A549 (cell line): ENCODE data around the gene STAP2. TPM values are rescaled to one million over a fixed set of nuclear protein-coding genes. Genes with fewer than 3 reads are reported as not detected.

ENCODE experiments used
- ATAC-seq, 2 experiments: fragments of 200-7000 bp in 1 of 2; fragments of >200 bp in 1 of 2; cut with Nextera tagmentation in 1 of 2; cut with Tn5 transposase in 1 of 2; 3 replicates each; pipeline versions ENCODE4 v1.8.0 to v1.9.1; 2018 to 2020; ENCODE audit warnings: mild to moderate bottlenecking in 1 of 2, moderate library complexity in 1 of 2
- CTCF ChIA-PET: fragments of 300-600 bp; sonication (Branson Sonifier 250); formaldehyde crosslinking; extraction: SDS; loops from one replicate; lab custom pipeline; 2021; ENCODE audit warnings: antibody characterized with exemption, inconsistent platforms; lab: Yijun Ruan, JAX
- POLR2A ChIA-PET: fragments of 350-600 bp; formaldehyde crosslinking; extraction: SDS; loops from one replicate; lab custom pipeline; 2021; ENCODE audit warnings: antibody characterized with exemption, inconsistent platforms; lab: Yijun Ruan, JAX
- DNase-seq, 2 experiments: peaks; one replicate each; pipeline versions ENCODE4 v3.0.0 to v3.0.0-alpha.2; 2011 to 2016; ENCODE audit warnings: low read depth in 1 of 2, low spot score in 1 of 2
- FAIRE-seq: peaks from 2 replicates; lab custom pipeline; 2011; peaks lifted over from hg19 to GRCh38; lab: Jason Lieb, UNC
- H3K27ac ChIP-seq, 2 experiments: fragments of >200 bp; sonication (Bioruptor Twin); formaldehyde crosslinking; 3 replicates each; pipeline ENCODE4 v1.5.1; 2016 to 2017
- H3K4me1 ChIP-seq: fragments of >200 bp; sonication (Bioruptor Twin); formaldehyde crosslinking; 3 replicates; pipeline ENCODE4 v1.6.1; 2016
- H3K4me2 ChIP-seq: fragments of >200 bp; sonication (Bioruptor Twin); formaldehyde crosslinking; 3 replicates; pipeline ENCODE4 v1.6.1; 2016
- H3K4me3 ChIP-seq: fragments of >200 bp; sonication (Bioruptor Twin); formaldehyde crosslinking; 3 replicates; pipeline ENCODE4 v1.5.1; 2016
- H3K9me3 ChIP-seq: fragments of >200 bp; sonication (Bioruptor Twin); formaldehyde crosslinking; 3 replicates; pipeline ENCODE4 v1.6.1; 2016
- CBX2 ChIP-seq: fragments of 200-600 bp; sonication (generic); IDR thresholded peaks from 2 replicates; pipeline ENCODE4 v1.6.1; 2016; ENCODE audit warnings: low read depth, mild to moderate bottlenecking, borderline replicate concordance
- CHD2 ChIP-seq: fragments of 150-350 bp; IDR thresholded peaks from 2 replicates; pipeline ENCODE4 v1.6.1; 2014; ENCODE audit warnings: low read length; ENCODE audit not compliant: partially characterized antibody
- CTCF ChIP-seq: fragments of >200 bp; sonication (Bioruptor Twin); formaldehyde crosslinking; IDR thresholded peaks from 3 replicates; pipeline ENCODE4 v1.5.1; 2016
- EHF ChIP-seq: fragments of 250-450 bp; sonication (Bioruptor Pico); IDR thresholded peaks from 2 replicates; pipeline ENCODE4 v1.5.0; 2020; ENCODE audit warnings: mild to moderate bottlenecking
- EP300 ChIP-seq, 2 experiments: fragments of >200 bp; sonication (Bioruptor Twin); formaldehyde crosslinking; IDR thresholded peaks; 2 replicates in 1 of 2; 3 replicates in 1 of 2; pipeline ENCODE4 v1.6.1; 2016 to 2017
- ESRRA ChIP-seq: fragments of 150-350 bp; IDR thresholded peaks from 2 replicates; pipeline ENCODE4 v1.6.1; 2014; ENCODE audit warnings: mild to moderate bottlenecking, low read length, borderline replicate concordance
- FOSB ChIP-seq: fragments of 250-450 bp; sonication (Bioruptor Pico); IDR thresholded peaks from 2 replicates; pipeline ENCODE4 v1.5.0; 2020; ENCODE audit warnings: mild to moderate bottlenecking, moderate library complexity
- FOXS1 ChIP-seq: fragments of 250-450 bp; sonication (Bioruptor Pico); IDR thresholded peaks from 2 replicates; pipeline ENCODE4 v1.5.0; 2020; ENCODE audit warnings: mild to moderate bottlenecking, moderate library complexity
- HDAC2 ChIP-seq: fragments of 200-600 bp; sonication (generic); IDR thresholded peaks from 2 replicates; pipeline ENCODE4 v1.6.1; 2016
- HOXA7 ChIP-seq: fragments of 250-450 bp; sonication (Bioruptor Pico); IDR thresholded peaks from 2 replicates; pipeline ENCODE4 v1.5.0; 2020; ENCODE audit warnings: mild to moderate bottlenecking, moderate library complexity
- HOXB5 ChIP-seq: fragments of 250-450 bp; sonication (Bioruptor Pico); IDR thresholded peaks from 2 replicates; pipeline ENCODE4 v1.5.0; 2020; ENCODE audit warnings: mild to moderate bottlenecking, moderate library complexity
- JUN ChIP-seq, 2 experiments: fragments of >200 bp; sonication (Bioruptor Twin); formaldehyde crosslinking; IDR thresholded peaks; 2 replicates in 1 of 2; 3 replicates in 1 of 2; pipeline ENCODE4 v1.6.1; 2016 to 2017
- KDM1A ChIP-seq: fragments of 200-600 bp; sonication (generic); IDR thresholded peaks from 2 replicates; pipeline ENCODE4 v1.6.1; 2016; ENCODE audit warnings: low read depth, mild to moderate bottlenecking
- MYC ChIP-seq: IDR thresholded peaks from 2 replicates; pipeline ENCODE4 v1.6.1; 2012; ENCODE audit warnings: mild to moderate bottlenecking, inconsistent platforms, low read length, improper control_type of control experiment, borderline replicate concordance
- NFE2L2 ChIP-seq: fragments of 150-350 bp; conservative IDR thresholded peaks from 2 replicates; pipeline ENCODE4 v1.6.1; 2014; ENCODE audit warnings: low read length
- NPAS2 ChIP-seq: fragments of 250-450 bp; sonication (Bioruptor Pico); IDR thresholded peaks from 2 replicates; pipeline ENCODE4 v1.8.0; 2022; ENCODE audit warnings: mild to moderate bottlenecking, moderate library complexity, borderline replicate concordance
- NR3C1 ChIP-seq: fragments of >200 bp; sonication (Bioruptor Twin); formaldehyde crosslinking; IDR thresholded peaks from 3 replicates; pipeline ENCODE4 v1.6.1; 2017
- PBX3 ChIP-seq: IDR thresholded peaks from 2 replicates; pipeline ENCODE4 v1.6.1; 2012
- POLR2A ChIP-seq: IDR thresholded peaks from 2 replicates; pipeline ENCODE4 v1.6.1; 2012; ENCODE audit warnings: mild to moderate bottlenecking, low read length
- RAD21 ChIP-seq, 2 experiments: fragments of >200 bp in 1 of 2; sonication (Bioruptor Twin) in 1 of 2; formaldehyde crosslinking in 1 of 2; IDR thresholded peaks in 1 of 2; conservative IDR thresholded peaks in 1 of 2; 2 replicates in 1 of 2; 3 replicates in 1 of 2; pipeline ENCODE4 v1.6.1; 2012 to 2018; ENCODE audit warnings: inconsistent platforms in 1 of 2
- TP53 ChIP-seq: fragments of 250-450 bp; sonication (Bioruptor Pico); IDR thresholded peaks from 2 replicates; pipeline ENCODE4 v1.5.0; 2021; ENCODE audit warnings: mild to moderate bottlenecking, moderate library complexity
- ZFP36 ChIP-seq: fragments of 450-650 bp; IDR thresholded peaks from 2 replicates; pipeline ENCODE4 v1.6.1; 2014; ENCODE audit warnings: borderline replicate concordance; ENCODE audit not compliant: partially characterized antibody
- ZNF302 ChIP-seq: fragments of 250-450 bp; sonication (Bioruptor Pico); IDR thresholded peaks from 2 replicates; pipeline ENCODE4 v1.9.0; 2021; ENCODE audit warnings: inconsistent platforms, mild to moderate bottlenecking, moderate library complexity
- ZSCAN20 ChIP-seq: fragments of 250-450 bp; sonication (Bioruptor Pico); IDR thresholded peaks from 2 replicates; pipeline ENCODE4 v1.8.0; 2022; ENCODE audit warnings: mild to moderate bottlenecking, moderate library complexity
- WGBS: methylation state at CpG from one replicate; pipeline ENCODE4 v1.1.6; 2017; ENCODE audit errors: missing lambda C conversion rate; 5-methylcytosine and 5-hydroxymethylcytosine counted together
- polyA plus RNA-seq, 4 experiments: library from polyadenylated mRNA; depleted of rRNA in 3 of 4; stranded (reverse); fragments of >200 nt; fragmentation: RNase III in 1 of 4; extraction: RNeasy Plus Mini Kit Qiagen cat#74134 plus additional on column Dnase treatment in 1 of 4; gene quantifications; 2 replicates in 3 of 4; 3 replicates in 1 of 4; pipeline ENCODE4 v1.2.3, GENCODE V29; 2011 to 2017

STAP2 gene
- polyA plus RNA-seq, 2 of the 4 experiments (the other 2 are of a cell fraction), result 0.19 TPM; not detected in 1

GRCh38 chr19:4313847-4314490 is 24.7 kb downstream of the STAP2 start:
- Histone ChIP-seq H3K9me3 (no peaks in the 10 kb centered on the region), H3K4me2 (no peak overlapping the region), H3K27ac (no peak overlapping the region), H3K4me3 (no peak overlapping the region), H3K4me1 (no peaks in the 10 kb centered on the region)
- POLR2A ChIA-PET, result no interaction called here
- CTCF ChIA-PET, result interaction anchor here (1.5 kb wide), 1 partner anchor 39 kb away, joined by 3 read pairs; no protein-coding TSS in a partner anchor
- FAIRE-seq, result no peak
- TF ChIP-seq CBX2, result no peak
- no peak for TF ChIP-seq KDM1A
- TF ChIP-seq ESRRA, result no peak
- TF ChIP-seq TP53 (CRISPR knock-in tag), result no peak
- TF ChIP-seq FOSB, result no peak
- no peak for TF ChIP-seq MYC
- ATAC-seq, result no peak
- no peak for DNase-seq
- WGBS, result 80% methylated on average over 12 of the region's 12 CpGs

- no peak overlapping the region for H3K4me3 ChIP-seq
- DNase-seq, result peak in 1 of 2 experiments; percentile 54
- H3K9me3 ChIP-seq, result no peaks in the 10 kb centered on the region
- no peak overlapping the region for H3K4me2 ChIP-seq
- CTCF ChIA-PET, result no interaction called here
- H3K27ac ChIP-seq, result no peak overlapping the region
- POLR2A ChIA-PET, result no interaction called here
- ATAC-seq, result peak; percentile 59 to 72
- WGBS, result 86% methylated on average over 13 of the region's 22 CpGs
- no peaks in the 10 kb centered on the region for H3K4me1 ChIP-seq
- no peak for FAIRE-seq
- TF ChIP-seq JUN (IDR thresholded peaks at IDR 0.05) (no peak), HDAC2 (no peak), ZFP36 (no peak), CHD2 (no peak), HOXA7 (CRISPR knock-in tag) (no peak), PBX3 (no peak), FOXS1 (CRISPR knock-in tag) (no peak)
Observed at GRCh38 chr19:4310247-4311121, 28.1 kb downstream of the STAP2 start.

- H3K4me1 ChIP-seq, result no peaks in the 10 kb centered on the region
- DNase-seq, result no peak
- H3K27ac ChIP-seq, result no peak overlapping the region
- H3K4me3 ChIP-seq, result no peak overlapping the region
- no peak overlapping the region for H3K4me2 ChIP-seq
- H3K9me3 ChIP-seq, result no peaks in the 10 kb centered on the region
- 82% methylated on average over 12 of the region's 16 CpGs for whole genome bisulfite sequencing
- no peak for FAIRE-seq
- TF ChIP-seq CTCF, result no peak
- no peak for TF ChIP-seq ZSCAN20 (CRISPR knock-in tag)
- TF ChIP-seq POLR2A, result no peak
- no peak for TF ChIP-seq ZNF302
- TF ChIP-seq EP300 (IDR thresholded peaks at IDR 0.05), result no peak
- TF ChIP-seq FOSB, result no peak
- no peak for TF ChIP-seq CBX2
- no peak for TF ChIP-seq HOXB5
- TF ChIP-seq NR3C1, result no peak
- TF ChIP-seq EHF (CRISPR knock-in tag), result no peak
- no peak for TF ChIP-seq PBX3
- TF ChIP-seq RAD21 (conservative IDR thresholded peaks at IDR 0.05 in 1 of 2, IDR thresholded peaks at IDR 0.05 in 1 of 2), result no peak
- no peak for TF ChIP-seq NPAS2 (CRISPR knock-in tag)
- TF ChIP-seq HDAC2, result no peak
- no peak for TF ChIP-seq ESRRA
- no peak for TF ChIP-seq NFE2L2
- no peak for ATAC-seq
- POLR2A ChIA-PET, result interaction anchor here (1.6 kb wide), 1 partner anchor 38 kb away, joined by 5 read pairs; the partner anchor contains the start of gene MPND
- CTCF ChIA-PET, result interaction anchor here (1.6 kb wide), 1 partner anchor 18 kb away, joined by 3 read pairs; no protein-coding TSS in a partner anchor
Observed at GRCh38 chr19:4305659-4306058, 33.0 kb downstream of the STAP2 start.
